ENCODE measurements around the gene CLMN.
"Not testable (repeated sequence)": the region's sequence is repeated elsewhere in the genome, so short reads cannot be mapped to it uniquely, and the experiment has no call there.

Gene CLMN

DNA sequence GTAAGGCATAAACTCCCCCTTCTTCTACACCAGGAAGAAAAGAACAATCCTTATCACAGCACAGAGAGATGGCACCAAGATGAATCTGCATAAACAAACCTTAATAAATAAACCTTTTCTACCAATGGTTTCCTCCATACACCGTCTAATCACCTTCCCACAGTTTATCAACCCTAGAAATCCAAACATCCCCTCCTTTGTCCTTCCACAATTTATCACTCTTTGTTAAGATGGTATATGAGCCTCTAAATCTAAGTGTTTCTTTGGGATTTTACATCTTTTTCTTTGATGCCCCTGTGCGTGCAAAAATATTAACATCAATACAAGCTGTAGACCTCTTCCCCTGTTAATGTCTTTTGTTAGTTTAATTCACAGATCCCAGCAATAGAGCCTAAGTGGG, 174.9 kb downstream of the CLMN start:
- H3K4me3 ChIP-seq (ENCODE audit: low read depth, low read length): no peak overlapping the region
- TF ChIP-seq, protein P1, sequence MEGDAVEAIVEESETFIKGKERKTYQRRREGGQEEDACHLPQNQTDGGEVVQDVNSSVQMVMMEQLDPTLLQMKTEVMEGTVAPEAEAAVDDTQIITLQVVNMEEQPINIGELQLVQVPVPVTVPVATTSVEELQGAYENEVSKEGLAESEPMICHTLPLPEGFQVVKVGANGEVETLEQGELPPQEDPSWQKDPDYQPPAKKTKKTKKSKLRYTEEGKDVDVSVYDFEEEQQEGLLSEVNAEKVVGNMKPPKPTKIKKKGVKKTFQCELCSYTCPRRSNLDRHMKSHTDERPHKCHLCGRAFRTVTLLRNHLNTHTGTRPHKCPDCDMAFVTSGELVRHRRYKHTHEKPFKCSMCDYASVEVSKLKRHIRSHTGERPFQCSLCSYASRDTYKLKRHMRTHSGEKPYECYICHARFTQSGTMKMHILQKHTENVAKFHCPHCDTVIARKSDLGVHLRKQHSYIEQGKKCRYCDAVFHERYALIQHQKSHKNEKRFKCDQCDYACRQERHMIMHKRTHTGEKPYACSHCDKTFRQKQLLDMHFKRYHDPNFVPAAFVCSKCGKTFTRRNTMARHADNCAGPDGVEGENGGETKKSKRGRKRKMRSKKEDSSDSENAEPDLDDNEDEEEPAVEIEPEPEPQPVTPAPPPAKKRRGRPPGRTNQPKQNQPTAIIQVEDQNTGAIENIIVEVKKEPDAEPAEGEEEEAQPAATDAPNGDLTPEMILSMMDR (conservative IDR thresholded peaks at IDR 0.05; ENCODE audit: low read depth, low read length): no peak
- no peak for DNase-seq (ENCODE audit: low read depth)

- peak; percentile 57 for DNase-seq (ENCODE audit: low read depth)
- H3K4me3 ChIP-seq (ENCODE audit: low read depth, low read length): no peak overlapping the region
- TF ChIP-seq, protein P1 (conservative IDR thresholded peaks at IDR 0.05; ENCODE audit: low read depth, low read length): no peak
These were observed 175.7 kb downstream of the CLMN start for GRCh38 chr14:95143808-95144620.

GRCh38 chr14:95142208-95142607, 177.5 kb downstream of the CLMN start:
- TF ChIP-seq, protein P1 (conservative IDR thresholded peaks at IDR 0.05; ENCODE audit: low read depth, low read length): no peak
- no peak overlapping the region for H3K4me3 ChIP-seq (ENCODE audit: low read depth, low read length)
- DNase-seq (ENCODE audit: low read depth): no peak

DNA sequence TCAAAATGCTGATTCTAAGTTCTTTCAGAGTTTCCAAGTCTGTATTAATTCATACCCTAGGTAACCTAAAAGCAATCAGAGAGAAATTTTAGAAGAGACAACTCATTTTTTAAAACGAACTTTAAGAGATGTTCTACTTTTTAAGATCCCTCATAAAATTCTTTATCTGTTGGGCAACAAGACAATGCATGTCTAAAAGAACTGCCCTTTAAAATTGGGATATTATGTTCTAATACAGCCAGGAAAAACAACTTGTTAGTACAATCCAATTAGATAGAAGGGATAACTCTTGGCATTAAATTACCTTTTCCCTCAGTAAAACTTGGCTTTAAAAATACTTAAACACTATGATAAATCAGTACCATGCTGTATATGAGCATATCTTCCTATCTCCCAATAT, 178.0 kb downstream of the CLMN start:
- H3K4me3 ChIP-seq (ENCODE audit: low read depth, low read length): no peak overlapping the region
- DNase-seq (ENCODE audit: low read depth): no peak
- TF ChIP-seq, protein P1 (conservative IDR thresholded peaks at IDR 0.05; ENCODE audit: low read depth, low read length): no peak

- no peak overlapping the region for H3K4me3 ChIP-seq (ENCODE audit: low read depth, low read length)
- TF ChIP-seq, protein P1 (conservative IDR thresholded peaks at IDR 0.05; ENCODE audit: low read depth, low read length): no peak
- peak; percentile 59 for DNase-seq (ENCODE audit: low read depth)
These were observed 179.4 kb downstream of the CLMN start for GRCh38 chr14:95140060-95140858.

DNA sequence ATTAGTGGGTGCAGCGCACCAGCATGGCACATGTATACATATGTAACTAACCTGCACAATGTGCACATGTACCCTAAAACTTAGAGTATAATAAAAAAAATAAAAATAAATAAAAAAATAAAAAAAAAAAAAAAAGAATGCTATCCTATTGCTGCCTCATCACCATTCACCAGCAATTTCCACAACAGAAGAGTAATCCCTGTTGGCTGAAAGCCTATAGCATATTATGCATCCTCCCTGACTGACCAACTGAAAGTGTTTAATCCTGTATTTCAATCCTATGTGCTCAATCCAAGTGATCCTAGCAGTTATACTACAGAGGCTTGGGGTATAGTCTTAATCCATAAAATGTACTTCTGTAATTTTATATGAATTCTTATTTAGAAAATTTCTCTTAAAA, 180.8 kb downstream of the CLMN start:
- DNase-seq (ENCODE audit: low read depth): peak; percentile 22
- no peak overlapping the region for H3K4me3 ChIP-seq (ENCODE audit: low read depth, low read length)
- TF ChIP-seq, protein P1 (conservative IDR thresholded peaks at IDR 0.05; ENCODE audit: low read depth, low read length): no peak

DNA sequence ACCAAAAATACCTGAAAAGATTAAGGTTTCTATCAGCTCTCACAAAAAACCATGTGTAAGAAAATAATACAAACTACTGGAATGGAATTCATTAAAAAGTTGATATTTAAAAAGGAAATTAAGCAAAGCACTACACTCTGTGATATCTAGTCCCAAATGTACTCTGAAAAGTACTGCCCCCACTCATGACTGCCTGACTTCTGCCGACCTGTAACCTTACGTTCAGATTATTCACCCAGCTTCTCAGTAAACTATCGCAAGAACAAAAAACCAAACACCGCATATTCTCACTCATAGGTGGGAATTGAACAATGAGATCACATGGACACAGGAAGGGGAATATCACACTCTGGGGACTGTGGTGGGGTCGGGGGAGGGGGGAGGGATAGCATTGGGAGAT, 181.3 kb downstream of the CLMN start:
- DNase-seq (ENCODE audit: low read depth); H3K4me3 ChIP-seq (ENCODE audit: low read depth, low read length): not testable (repeated sequence)

All from choroid plexus epithelial cell (primary cell).